Fibroblast of gingiva (primary cell): Measurements from ENCODE around the gene RABEP1.
A peak's percentile ranks its signal among the peaks of the same experiment; 100 is the strongest.
"Not testable (repeated sequence)": the region's sequence is repeated elsewhere in the genome, so short reads cannot be mapped to it uniquely, and the experiment has no call there.

ENCODE experiments used
- DNase-seq: peaks from one replicate; pipeline ENCODE4 v3.0.0-alpha.2; 2011; ENCODE audit warnings: low read depth

Gene RABEP1, protein sequence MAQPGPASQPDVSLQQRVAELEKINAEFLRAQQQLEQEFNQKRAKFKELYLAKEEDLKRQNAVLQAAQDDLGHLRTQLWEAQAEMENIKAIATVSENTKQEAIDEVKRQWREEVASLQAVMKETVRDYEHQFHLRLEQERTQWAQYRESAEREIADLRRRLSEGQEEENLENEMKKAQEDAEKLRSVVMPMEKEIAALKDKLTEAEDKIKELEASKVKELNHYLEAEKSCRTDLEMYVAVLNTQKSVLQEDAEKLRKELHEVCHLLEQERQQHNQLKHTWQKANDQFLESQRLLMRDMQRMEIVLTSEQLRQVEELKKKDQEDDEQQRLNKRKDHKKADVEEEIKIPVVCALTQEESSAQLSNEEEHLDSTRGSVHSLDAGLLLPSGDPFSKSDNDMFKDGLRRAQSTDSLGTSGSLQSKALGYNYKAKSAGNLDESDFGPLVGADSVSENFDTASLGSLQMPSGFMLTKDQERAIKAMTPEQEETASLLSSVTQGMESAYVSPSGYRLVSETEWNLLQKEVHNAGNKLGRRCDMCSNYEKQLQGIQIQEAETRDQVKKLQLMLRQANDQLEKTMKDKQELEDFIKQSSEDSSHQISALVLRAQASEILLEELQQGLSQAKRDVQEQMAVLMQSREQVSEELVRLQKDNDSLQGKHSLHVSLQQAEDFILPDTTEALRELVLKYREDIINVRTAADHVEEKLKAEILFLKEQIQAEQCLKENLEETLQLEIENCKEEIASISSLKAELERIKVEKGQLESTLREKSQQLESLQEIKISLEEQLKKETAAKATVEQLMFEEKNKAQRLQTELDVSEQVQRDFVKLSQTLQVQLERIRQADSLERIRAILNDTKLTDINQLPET

DNA sequence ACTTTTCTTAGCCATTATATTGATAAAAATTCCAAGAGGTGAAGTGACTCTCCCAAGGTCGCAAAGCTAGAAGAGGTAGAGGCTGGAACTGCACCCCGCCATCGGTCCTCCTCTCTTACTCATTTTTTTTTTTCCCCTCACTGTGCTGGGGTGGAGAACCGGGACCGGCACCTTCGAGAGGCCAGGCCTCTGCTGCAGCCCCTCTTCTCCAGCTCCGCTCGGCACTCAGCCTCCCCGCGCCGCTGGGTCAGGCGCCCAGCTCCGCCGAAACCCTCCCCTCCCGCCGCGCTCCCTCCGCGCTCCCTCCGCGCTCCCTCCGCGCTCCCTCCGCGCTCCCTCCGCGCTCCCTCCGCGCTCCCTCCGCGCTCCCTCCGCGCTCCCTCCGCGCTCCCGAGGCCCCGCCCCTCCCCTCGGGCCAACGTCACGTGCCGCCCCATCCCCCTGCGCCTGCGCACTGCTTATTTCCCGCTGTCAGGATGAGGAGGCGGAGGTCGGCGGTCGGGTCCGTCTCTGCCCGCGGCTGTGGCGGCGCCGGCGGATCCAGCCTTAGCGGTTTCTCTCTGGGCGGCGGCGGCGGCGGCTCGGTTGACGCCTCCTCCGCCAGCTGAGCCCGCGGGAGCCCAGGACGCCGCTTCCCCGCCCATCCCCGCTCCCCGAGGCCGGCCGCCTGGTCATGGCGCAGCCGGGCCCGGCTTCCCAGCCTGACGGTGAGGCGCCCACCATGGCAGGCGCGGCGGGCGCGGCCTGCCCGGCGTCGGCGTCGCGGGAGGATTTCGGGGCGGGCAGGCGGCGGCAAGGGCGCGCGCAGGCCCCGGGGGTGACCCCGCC is at the start of gene RABEP1:
Gene RABEP1 (plus strand): TSS at position 471 of the 828 bp plus-strand sequence. CDS start 203 bp downstream, at position 674.
- DNase-seq = peak; percentile 91

DNA sequence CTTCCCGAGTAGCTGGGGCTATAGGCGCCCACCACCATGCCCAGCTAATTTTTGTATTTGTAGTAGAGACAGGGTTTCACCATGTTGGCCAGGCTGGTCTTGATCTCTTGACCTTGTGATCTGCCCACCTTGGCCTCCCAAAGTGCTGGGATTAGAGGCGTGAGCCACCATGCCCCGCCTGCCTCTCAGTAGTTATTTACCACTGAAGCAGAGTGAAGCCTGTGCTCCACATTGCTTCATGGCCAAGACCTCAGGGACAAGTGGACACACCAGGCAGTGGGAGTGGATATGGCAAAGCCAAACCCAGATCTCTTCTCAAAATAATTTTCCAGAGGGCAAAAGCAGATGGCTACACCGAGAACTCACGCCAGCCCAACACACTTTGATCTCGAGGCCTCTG is 48.6 kb upstream of the RABEP1 start:
- DNase-seq = not testable (repeated sequence)

DNA sequence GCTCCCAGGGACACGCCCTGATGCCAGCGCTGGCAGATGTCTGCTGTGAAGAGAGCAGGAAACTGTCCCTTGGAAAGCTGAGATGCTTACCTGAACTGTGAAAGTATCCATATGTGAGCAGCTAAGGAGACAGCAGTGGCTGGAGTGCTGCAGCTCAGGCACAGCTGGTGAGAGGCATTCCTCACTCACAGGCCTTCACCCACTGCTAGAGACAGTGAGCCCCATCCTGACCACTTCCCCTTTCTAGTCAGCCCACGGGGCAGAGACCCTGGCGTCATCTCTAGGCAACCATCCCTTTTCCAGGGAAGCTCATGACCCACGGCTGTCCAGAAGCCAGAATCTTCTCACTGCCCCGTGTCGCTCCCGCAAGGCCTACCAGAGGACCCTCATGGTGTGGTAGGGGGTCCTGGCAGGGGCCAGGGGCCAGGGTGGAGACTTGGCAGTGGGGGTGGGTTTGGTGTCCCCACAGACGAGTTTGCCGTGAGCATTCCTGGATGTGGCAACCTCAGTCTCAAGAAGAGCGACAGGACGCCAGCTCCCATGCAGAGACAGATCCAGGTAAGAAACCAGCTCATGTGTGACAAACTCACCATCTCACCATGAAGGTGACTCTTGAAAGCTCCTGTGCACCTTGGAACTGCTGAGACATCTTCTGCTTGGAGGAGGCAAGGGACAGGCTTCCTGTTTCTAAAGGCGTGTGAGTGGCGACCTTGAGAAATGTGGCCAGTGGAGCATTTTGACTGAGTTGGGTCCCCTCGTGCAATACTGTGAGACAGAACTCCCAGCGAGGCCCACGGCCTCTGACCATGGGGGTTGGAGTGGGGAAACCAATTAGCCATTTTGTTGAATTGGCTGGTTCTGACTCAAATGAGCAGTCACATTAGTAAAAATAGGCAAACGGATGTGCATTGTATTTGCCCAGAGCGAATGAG is 47.2 kb upstream of the RABEP1 start, which contains the start of gene SCIMP:
Gene SCIMP (minus strand): TSS at position 216 of the 932 bp plus-strand sequence. CDS start 105 bp downstream, at position 111.
- no peak for DNase-seq

DNA sequence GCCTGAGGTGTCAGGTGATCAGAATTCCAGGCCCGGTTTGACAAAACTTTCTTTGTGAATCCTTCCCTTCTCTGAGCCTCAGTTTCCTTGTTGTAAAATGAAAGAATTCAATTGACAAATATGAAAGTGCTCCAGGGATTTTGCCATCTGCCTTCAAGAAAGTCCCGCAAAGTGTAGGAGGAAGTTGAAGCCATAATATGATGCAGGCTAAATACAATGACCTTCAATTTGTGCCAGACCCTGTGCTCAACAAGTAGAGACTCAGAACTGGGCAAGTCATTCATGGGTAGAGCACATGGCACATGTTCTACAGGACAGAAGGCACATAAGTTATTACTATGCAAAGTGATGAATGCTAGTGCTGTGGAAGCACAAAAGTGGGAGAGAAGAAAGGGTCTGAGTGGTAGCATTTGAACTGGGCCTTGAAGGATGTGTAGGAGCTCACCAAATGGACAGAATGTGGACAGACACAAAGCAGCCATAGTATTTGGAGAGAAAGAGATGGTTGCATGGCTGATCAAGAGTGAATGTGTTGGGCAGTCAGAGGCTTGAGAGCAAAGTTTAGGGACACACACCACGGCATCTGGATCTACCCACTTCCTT is 45.0 kb upstream of the RABEP1 start:
- no peak for DNase-seq

DNA sequence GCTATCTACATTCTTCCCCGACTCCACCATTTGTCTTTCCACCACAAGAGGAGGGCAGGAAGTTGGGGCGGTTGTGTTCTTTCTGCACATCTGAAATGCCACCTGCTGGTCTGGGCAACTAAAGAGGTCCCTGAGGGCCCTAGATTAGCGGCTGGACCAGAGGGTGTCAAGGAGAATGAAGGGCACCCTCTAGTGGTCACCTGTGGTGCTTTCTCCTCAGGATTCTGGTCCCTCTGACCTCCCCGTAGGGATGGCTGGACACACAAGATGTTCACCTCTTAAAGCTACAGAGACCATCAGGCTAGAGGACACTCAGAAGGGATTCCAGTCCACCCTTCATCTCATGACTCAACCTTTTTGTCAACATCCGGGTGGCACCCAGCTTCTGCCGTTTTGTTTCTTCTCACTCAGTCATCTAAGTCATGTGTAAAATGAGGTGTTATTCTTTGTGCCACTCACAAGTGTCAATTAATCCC is 44.5 kb upstream of the RABEP1 start:
- peak; percentile 39 for DNase-seq

DNA sequence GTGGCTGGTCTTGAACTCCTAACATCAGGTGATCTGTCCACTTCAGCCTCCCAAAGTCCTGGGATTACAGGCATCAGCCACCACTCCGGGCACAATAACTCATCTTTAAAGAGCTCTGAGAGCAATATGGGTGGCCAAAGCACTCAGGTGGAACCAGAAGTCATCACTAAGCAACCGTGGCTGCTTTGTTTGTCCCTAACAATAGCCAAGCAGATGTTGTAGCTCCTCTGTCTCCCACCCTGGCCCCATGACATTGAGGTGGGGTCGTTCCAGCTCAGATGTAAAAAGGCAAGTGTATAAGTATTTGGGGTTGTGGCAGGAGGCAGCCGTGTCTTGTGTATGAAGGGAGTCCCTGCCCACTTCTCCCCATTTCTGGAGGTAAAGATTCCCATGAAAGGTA is 43.8 kb upstream of the RABEP1 start:
- DNase-seq = no peak

DNA sequence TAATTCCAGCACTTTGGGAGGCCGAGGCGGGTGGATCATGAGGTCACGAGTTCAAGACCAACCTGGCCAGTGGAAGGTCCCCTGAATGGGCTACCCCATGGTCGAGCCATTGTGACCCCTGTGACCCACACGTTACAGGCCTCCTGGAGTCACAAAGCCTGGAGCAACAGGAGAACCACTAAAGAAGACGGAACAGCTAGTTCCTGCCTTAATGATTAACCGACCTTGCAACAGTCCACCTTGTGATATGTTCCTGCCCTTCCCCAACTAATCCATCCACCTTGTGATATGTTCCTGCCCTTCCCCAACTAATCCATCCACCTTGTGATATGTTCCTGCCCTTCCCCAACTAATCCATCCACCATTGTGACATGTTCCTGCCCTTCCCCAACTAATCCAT is 42.3 kb upstream of the RABEP1 start:
- not testable (repeated sequence) for DNase-seq

DNA sequence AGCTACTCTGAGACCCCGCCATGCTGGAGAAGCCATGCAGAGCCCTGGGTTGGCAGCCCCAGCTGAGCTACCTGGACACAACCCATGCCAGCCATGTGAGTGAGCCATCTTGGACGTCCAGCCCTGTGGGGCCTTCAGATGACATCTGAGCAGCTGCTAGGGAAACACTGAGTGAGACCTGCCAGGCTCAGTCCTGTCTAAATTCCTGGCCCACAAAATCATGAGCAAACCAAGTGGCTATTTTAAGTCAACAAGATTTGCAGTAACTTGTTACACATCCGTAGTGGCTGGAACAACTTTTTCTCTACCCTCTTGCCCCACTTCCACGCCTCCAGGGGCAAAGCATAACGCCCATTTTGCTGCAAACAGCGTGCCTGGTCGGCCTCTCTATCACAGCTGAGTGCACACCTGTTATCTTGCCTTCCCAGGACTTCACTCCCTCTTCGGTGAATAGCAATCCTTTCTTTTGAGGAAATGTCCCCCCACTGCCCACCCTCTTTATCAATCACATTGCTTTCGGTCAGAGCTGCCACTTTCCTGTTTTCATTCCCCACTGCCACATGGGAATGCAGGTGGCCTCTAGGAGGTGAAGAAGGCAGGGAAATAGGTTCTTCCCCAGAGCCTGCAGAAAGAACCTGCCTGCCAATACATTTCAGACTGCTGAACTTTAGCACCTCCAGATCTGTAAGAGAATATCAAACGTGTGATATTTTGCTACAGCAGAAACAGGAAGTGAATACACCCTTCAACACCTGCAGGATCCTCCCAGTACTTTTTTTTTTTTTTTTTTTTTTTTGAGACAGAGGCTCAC is 40.0 kb upstream of the RABEP1 start:
- no peak for DNase-seq

DNA sequence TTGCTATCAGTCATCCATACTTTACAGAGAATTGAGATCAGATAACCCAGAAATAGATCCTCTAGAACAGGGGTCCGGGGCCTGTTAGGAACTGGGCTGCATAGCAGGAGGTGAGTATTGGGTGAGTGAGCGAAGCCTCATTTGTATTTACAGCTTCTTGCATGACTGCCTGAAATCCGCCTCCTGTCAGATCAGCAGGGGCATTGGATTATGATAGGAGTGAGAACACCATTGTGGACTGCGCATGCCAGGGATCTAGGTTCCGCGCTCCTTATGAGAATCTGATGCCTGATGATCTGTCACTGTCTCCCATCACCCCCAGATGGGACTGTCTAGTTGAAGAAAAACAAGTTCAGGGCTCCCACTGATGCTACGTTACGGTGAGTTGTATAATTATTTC is 34.5 kb upstream of the RABEP1 start:
- DNase-seq = no peak

DNA sequence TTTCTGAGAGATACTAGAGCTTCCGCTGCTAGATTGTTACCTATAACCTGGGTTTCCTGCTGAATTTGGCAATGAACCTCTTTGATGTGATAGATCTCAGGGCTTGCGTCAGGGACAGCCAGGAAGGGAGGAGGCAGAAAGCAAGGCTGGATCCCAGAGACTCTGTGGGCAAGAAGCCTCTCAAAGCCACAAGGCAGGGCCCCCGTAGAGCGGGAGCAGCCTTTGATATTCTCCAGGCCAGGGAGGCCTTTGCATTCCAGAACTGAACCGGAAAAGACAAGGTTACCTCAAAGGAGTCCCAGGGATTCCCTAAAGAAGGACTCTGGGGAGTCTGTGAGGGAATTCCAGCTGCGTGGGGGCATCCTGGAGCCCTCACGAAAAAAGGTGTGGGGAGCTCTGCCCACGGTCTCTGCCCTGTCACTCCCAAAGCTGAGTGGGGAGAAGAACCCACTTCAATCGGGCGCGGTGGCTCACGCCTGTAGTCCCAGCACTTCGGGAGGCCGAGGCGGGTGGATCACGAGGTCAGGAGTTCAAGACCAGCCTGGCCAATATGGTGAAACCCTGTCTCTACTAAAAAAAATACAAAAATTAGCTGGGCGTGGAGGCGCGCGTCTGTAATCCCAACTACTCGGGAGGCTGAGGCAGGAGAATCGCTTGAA is 33.1 kb upstream of the RABEP1 start:
- no peak for DNase-seq

DNA sequence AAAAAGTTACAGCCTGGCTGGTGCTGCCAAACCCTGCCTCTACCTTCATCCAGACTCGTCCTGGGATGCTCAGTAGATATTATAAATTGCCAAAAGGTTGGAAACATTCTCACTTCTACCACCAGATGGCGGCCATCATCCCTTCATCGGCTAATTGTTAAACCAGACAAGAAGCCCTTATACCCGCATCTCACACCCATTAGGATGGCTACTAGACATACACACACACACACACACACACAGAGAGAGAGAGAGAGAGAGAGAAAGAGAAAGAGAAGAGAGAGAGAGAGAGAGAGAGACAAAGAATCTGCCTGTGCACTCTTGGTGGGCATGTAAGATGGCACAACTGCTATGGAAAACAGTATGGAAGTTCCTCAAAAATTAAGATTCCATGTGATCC is 32.5 kb upstream of the RABEP1 start:
- DNase-seq = peak; percentile 76

DNA sequence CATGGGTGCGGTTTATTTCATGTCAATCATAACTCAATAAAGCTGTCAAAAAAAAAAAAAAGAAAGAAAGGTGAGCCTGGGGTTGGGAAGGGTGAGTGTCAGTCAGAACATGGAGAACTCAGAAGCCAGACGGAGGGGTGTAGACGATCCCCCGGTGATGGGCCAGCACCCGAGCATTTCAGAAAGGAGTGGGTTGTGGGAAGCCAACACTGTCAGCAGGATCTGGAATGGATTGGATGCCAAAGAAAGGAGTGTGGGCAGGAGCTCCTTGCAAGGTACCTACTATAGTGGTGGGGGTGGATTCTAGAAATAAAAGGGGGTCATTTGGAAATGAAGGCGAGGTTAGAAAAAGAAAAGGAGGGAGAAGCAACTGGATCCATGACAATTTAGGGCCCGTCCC is 27.7 kb upstream of the RABEP1 start:
- DNase-seq = no peak

DNA sequence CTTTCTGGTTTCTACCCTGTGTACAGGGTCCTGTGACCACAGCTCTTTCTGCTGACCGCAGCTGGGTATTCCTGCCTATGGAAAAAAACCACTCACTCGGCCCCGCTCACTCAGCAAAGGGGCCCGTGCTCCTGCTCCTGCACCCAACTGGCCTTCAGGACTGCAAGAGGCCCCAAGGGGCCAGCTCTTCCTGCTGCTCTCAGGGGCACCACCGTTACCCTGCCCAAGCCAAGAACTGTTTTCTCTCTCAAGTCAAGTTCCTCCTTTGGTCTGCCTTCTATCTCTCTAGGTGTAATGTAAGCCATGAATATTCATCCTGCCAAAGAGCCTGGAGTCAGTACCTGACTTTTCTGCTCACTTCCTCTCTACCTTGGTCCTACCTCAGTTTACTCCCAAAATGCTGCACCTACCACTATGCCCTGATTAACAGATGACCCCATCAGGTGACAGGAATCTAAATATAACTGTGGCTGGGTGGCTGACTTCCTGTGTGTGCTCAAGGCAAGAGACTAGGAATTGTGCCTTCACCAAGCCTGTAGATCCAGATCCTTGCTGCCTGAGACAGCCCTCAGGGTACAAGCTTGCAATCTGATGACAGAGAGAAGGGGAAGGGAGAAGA is 27.1 kb upstream of the RABEP1 start:
- DNase-seq = no peak

DNA sequence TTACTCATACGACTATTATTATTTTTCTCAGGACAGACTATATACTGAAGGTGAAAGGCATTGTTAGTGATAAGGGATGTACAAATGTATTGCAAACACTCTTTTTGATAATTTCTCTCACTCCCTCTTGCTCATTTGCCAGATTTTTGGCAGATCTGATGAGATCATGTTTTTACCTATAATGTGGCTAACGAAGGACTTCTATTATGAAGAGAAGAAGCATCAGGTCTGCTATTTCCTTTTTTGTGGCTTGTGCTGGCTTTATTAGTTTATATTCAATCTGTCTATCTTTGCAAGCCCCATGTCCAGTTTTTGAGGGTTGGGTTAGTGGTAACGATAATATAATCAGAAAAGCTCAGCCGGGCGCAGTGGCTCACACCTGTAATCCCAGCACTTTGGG is 25.0 kb upstream of the RABEP1 start:
- no peak for DNase-seq

DNA sequence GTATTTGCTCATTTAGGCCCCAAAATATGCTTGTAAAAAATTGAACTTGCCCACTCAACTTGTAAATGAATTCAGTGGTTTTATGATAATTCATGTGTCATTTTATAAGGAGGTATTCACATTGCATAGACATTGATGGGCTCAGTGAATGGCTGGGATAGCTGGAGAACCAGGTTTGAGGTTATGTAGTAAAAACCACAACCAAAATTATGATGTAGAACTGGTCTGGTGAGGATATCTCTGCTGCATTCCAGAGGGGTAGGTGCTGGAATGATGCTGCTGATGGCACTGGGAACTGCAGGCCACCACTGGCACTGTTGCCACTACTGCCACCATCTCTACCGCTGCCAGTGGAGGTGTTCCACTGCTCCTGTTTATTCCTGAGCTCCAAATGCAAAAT is 21.5 kb upstream of the RABEP1 start:
- DNase-seq = no peak

DNA sequence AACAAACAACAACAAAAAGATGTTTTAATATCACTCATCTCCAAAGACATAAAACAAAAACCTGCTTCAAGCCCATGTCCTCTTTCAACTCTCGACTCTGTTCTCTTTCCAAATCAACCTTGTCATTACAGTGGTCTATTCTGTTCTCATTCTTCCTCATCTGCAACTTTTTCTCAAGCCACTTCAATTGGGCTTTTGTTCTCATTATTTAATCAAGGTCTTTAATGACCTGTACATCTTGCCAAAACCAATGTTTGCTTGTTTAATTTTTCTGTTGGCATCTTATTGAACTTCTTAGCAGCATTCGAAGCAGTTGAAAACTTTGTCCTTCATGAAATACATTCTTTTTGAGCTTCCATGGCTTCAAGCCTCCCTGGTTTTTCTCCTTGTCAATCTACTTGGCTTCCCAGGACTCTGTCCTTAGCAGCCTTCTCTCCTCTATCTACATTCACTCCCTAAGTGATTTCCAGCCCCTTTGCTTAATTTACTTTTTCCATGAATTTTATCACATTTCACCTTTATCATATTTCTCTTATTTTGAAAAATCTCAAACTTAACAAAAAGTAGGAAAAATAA is 19.6 kb upstream of the RABEP1 start:
- no peak for DNase-seq

DNA sequence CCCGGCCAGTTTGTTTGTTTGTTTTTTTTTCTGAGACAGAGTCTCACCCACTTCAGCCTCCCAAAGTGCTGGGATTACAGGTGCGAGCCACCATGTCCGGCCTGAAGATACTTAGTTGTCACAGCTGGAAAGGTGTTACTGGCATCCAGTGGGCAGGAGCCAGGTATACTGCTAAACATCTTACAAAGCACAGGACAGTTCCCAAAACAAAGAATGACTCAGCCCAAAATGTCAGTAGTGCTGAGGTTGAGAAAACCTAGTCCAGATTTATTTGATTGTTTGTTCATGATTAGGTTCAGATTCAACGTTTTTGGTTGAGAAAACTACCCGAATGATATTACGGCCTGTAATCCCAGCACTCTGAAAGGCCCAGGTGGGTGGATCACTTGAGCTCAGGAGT is 18.6 kb upstream of the RABEP1 start:
- no peak for DNase-seq

DNA sequence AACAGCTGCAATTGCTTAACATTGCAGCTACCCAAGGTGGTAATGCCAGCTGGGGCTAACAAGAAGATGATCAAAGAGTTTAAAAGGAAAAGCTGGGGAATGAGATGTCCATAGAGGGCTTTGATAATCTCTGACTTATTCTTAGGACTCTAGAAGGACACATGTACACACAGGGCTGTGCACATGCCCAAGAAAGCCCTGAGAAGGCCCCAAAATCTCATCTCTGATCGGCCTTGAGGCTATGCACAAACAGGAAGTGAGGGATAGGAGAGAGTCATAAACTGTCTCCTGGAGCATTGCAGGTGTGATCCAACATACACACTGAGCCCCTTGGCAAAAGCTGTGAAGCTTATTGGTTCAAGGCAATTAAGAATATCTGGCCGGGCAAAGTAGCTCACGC is 17.2 kb upstream of the RABEP1 start:
- no peak for DNase-seq
